ENCODE data around the gene PITPNM3.

GRCh38 chr17:6532441-6532885 is 23.9 kb downstream of the PITPNM3 start:
- TF ChIP-seq, protein P1, sequence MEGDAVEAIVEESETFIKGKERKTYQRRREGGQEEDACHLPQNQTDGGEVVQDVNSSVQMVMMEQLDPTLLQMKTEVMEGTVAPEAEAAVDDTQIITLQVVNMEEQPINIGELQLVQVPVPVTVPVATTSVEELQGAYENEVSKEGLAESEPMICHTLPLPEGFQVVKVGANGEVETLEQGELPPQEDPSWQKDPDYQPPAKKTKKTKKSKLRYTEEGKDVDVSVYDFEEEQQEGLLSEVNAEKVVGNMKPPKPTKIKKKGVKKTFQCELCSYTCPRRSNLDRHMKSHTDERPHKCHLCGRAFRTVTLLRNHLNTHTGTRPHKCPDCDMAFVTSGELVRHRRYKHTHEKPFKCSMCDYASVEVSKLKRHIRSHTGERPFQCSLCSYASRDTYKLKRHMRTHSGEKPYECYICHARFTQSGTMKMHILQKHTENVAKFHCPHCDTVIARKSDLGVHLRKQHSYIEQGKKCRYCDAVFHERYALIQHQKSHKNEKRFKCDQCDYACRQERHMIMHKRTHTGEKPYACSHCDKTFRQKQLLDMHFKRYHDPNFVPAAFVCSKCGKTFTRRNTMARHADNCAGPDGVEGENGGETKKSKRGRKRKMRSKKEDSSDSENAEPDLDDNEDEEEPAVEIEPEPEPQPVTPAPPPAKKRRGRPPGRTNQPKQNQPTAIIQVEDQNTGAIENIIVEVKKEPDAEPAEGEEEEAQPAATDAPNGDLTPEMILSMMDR (IDR thresholded peaks at IDR 0.05; ENCODE audit: poor library complexity) = no peak
- no peak for TF ChIP-seq EZH2phosphoT487 (IDR thresholded peaks at IDR 0.05; ENCODE audit: low read depth, severe bottlenecking, unreplicated experiment)

Measured in hepatocyte (in vitro differentiated cells).